HG03196 (cell line): Measurements from ENCODE around the gene AFG3L2.

Experiments used
- ATAC-seq: cut with Tn5 transposase; IDR thresholded peaks from one replicate; pipeline ENCODE4 v1.9.1; 2021; ENCODE audit not compliant: unreplicated experiment

The AFG3L2 gene

GRCh38 chr18:12326711-12327460, 50.1 kb downstream of the AFG3L2 start:
- ATAC-seq = no peak

DNA sequence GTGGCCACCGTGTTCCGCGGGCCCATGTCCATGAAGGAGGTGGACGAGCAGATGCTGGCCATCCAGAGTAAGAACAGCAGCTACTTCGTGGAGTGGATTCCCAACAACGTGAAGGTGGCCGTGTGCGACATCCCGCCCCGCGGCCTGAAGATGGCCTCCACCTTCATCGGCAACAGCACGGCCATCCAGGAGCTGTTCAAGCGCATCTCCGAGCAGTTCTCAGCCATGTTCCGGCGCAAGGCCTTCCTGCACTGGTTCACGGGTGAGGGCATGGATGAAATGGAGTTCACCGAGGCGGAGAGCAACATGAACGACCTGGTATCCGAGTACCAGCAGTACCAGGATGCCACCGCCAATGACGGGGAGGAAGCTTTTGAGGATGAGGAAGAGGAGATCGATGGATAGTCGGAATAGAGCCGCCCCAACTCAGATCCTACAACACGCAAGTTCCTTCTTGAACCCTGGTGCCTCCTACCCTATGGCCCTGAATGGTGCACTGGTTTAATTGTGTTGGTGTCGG, 51.2 kb downstream of the AFG3L2 start:
- no peak for ATAC-seq

GRCh38 chr18:12324991-12325725, 51.9 kb downstream of the AFG3L2 start:
- ATAC-seq = no peak

GRCh38 chr18:12321333-12321732, 55.7 kb downstream of the AFG3L2 start:
- ATAC-seq = peak; percentile 79

DNA sequence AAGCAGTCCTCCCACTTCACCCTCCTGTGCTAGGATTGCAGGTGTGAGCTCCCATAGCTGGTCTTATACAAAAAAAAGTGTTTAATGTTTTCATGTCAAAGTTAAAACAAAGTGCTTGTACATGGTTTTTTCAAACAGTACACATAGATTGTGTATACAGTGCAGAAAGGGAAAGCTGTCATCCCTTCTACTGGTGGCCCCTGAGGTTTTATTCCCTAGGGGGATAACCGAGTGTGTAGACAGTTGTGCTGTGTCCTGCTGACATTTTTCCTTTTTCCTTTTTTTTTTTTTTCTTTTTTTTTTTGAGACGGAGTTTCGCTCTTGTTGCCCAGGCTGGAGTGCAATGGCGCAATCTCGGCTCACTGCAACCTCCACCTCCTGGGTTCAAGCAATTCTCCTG, 58.2 kb downstream of the AFG3L2 start:
- ATAC-seq = no peak

GRCh38 chr18:12318334-12318697, 58.7 kb downstream of the AFG3L2 start:
- ATAC-seq = no peak

DNA sequence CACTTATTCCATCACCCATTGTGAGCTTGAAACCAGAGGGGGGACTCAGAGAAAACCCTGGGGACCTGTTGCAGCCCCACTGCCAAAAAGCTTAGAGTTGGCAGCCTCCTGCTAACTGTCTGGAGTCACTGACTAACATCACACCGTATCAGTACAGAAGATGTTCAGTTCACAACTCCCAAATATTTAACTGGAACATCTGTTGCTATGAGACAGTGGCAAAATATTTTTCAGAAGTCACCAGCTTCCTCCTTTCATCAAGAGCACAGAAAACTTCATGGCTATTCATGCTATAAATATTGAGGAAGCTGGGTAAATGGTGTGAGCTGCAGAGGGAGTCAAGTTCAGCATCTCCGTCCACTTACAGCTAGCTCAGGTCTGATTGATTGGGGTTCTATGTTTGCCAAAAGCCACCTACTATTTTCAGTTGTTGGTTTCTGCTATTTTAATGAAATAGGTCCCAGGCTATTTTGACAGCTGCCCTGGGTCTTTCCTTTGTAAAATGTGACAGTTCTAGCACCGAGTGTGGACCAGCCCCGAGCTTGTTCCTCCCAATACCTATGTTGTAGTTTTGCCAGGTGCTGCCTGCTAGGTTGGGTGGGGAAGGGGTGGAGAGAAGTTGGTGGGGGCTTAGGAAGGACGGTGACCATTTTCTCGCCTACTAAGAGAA, 59.2 kb downstream of the AFG3L2 start:
- ATAC-seq = no peak

DNA sequence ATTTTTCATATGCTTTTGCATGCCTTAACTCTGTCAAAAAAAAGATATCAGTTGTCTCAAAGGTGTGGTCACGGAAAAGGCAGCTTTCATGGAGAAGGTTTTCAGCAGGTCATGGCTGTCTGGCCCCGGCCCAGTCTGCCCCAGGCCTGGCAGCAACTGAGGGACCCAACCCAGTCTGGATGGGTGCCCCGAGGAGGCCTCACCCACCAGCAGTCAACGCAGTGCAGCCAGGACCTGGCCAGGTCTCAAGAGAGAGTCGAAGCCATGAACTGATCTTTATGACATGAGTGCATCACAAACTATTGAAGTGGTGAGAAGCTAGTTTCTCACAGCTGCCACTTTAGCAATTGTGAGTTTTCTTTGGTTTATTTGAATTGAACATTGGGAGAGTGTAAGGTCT, 61.1 kb downstream of the AFG3L2 start:
- no peak for ATAC-seq

DNA sequence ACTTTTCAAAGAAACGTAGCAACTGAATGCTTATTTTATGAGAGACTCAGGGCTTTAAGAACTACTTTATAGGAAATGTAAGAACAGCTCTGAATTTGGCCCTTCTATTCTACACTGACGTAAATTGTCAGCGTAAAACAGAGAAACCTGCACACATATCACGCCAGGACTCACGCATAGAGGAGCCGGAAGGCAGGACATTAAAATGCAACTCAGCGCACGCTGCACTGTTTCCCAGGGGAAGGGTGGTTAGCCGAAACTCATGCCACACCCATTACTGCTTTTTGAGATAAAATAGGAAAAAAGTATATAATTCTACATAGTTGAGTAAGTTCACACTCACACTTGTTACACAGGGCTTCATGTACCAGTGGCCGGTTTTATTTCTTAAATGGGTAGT, 61.5 kb downstream of the AFG3L2 start:
- ATAC-seq = no peak

DNA sequence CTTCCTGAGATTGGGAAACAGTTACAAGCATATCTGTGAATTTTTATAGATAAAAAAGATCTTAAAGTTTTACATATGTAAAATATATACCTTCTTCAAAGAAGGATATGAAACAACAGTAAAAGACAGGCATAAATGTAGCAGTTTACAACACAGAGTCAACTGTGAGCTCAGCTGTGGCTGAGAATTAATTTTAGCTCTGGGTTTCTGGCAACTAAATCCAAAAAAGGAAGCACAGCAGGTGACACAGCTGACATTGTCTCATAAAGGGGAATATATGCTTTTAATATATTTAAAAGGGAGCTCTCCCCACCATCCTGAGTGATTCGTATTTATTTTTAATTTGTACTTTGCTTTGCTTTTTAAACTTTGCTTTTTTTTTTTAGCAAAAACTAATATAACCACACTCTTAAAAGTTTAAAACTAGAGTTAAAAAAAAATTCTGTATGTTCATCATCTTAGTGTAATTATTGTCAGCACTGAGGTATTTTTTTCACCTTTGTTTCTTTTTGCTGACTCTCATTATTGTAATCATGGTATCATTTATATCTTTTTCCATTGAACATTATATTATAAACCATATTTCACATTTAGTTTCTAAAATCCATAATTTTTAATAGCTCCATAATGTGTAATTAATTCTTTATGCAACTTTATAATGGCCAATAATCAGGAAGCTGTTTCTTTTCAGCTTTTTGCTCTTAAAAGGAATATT, 62.3 kb downstream of the AFG3L2 start:
- no peak for ATAC-seq

DNA sequence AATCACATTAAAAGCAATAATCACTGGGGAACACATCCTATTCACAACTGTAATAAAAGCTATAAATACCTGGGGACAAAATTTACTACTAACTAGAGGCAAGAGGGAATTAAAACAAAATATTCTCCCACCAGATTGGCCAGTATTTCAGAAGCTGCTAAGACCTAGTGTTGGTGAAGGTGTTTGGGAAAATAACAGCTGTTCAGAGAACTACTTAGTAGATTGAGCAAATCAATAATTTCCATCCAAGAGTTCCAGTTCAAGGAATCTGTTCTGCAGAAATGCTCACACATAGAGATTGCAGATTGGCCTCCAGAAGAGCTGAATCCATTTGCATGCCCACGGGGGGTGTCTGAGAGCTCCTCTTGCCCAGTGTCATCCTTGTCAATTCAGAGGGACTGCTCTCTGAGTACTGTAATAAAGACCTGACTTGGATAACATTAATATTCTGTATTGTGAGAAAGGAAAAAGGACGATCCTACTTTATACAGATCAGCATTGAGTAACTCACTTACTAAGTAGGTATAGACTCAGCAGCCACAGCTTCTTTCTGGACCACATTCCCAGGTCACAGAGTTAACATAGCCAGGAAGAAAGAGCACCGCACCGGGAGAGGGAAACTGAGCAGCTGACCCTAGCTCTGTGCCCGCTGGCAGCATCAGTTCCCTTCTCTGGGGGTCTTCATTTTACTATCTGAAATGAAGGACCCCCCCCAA, 63.3 kb downstream of the AFG3L2 start:
- ATAC-seq = no peak

GRCh38 chr18:12312976-12313375, 64.1 kb downstream of the AFG3L2 start:
- ATAC-seq = no peak

DNA sequence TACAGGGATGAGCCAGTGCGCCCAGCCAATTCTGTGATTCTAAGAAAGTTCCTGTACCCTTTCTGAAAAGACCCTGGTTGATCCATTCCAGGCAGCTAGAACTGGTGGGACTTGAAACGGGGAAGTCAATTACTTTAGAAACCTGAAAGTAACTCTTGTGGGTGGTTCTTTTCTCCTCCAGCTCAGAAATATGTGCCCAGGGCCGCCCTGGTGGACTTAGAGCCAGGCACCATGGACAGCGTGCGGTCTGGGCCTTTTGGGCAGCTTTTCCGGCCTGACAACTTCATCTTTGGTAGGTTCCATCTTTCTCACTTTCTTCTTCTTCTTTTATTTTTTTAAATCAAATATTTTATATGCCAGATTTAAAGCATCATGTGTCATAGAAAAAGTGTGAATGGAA, 66.3 kb downstream of the AFG3L2 start:
- no peak for ATAC-seq

DNA sequence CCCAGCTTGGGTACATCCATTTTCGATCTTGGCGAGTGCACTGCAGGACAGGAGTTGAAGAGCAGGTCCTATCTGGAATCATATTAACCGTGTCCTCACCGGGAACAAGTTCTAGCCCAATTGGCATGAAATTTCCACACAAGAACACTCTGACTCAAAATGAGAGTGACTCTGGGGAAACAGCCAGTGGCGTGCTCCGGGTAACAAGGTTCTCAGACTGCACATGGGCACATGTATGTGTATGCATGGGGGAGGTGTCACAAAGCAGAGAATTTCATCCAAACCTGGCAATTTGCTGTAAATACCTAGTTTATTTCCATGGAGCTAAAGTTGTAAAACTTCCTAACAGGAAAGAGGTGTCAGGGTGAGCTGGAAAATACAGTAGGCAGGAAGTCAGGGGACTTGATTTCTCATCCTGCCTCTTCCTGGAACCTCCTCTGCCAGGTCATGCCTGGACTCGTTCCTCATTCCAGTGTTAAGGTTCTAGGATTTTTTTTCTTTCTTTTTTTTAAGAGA, 67.3 kb downstream of the AFG3L2 start:
- ATAC-seq = no peak

DNA sequence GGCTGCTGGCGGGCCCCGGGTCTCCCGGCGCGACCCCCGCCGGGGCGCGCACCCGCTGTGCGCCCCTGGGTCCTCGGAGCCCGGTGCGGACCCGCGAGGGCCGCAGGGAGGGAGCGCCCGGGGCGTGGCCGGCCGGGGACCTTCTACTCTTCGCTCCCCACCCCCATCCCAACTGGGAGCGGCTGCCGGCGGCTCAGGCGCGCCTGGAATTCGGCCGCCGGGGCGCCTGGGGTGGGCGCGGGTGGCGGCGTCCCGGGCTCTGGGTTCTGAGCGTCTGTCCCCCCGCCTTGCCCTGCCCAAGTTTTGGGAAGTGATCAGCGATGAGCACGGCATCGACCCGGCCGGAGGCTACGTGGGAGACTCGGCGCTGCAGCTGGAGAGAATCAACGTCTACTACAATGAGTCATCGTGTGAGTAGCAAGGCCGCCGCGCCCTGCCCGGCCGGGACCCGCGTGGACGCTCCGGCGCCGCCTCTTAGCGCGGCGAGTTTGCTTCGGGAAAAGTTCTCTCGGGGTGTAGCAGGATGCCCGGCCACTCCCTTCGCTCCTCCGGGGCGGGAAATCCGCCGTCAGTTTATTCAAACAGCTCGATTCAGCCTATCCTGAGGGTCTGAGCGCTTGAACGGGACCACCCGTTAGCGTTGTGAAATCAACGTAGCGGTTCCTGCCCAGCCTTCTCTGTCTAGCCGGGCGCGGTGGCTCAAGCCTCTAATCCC, 68.5 kb downstream of the AFG3L2 start:
- ATAC-seq = peak; percentile 44

DNA sequence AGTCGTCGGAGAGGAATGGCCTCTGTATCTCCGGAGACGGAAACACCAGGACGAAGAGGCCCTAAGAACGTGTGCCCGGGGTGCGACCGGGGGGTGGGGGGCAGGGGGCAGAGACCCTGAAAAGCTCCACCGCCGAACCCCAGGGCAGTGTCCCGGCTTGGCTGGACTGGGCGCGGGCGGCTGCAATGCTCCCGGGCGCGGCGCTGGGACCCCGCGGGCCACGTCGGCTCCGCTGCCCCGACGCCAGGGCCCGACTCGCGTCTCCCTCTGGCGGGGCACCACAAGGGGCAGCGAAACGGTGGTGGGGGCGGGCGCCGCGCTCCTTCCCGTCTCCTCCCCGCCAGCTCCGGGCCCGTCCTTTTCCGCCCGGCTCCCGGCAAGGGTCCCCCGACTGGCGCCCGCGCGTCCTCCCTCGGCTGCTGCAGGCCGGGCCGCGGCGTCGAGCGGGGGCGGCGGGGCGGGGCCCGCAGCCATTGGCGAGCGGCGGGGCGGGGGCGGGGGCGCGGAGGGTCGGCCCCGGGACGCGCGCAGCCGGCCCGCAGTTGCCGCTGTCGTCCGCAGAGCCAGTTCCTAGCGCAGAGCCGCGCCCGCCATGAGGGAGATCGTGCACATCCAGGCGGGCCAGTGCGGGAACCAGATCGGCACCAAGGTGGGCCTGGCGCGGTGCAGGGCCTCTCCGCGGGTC, 69.2 kb downstream of the AFG3L2 start, which contains the start of gene TUBB6:
Gene TUBB6, plus strand, starts transcription at position 541 of the 685 bp plus-strand sequence. Its CDS starts 52 bp downstream, at position 593.
- ATAC-seq = peak; percentile 54

- ATAC-seq = no peak
These were observed 70.0 kb downstream of the AFG3L2 start for GRCh38 chr18:12306752-12307700.
